ENCODE measurements around the gene CTDNEP1.

The CTDNEP1 gene

GRCh38 chr17:7237266-7237760 is 14.2 kb downstream of the CTDNEP1 start:
- Histone ChIP-seq H3K9me3 (ENCODE audit: control extremely low read depth in 1 of 5, control insufficient read depth in 4 of 5, insufficient read depth in 2 of 5, low read depth in 1 of 5, low read length in 4 of 5) (no peaks in the 10 kb centered on the region), H3K4me1 (ENCODE audit: control extremely low read depth in 1 of 4, control insufficient read depth in 4 of 4, insufficient read depth in 4 of 4, low read length in 3 of 4) (peaks cover 20 to 68% (median 58%) of the 10 kb centered on the region in 4 experiments), H3K27me3 (replicated peaks in 2 of 5; ENCODE audit: control insufficient read depth in 4 of 5, insufficient read depth in 5 of 5, low read length in 4 of 5) (no peaks in the 10 kb centered on the region), H3K27ac (ENCODE audit: insufficient read depth in 1 of 2, low read depth in 1 of 2, low read length in 2 of 2, poor library complexity in 1 of 2, severe bottlenecking in 2 of 2) (peak overlapping the region in 1 of 2 experiments; percentile 74), H3K36me3 (ENCODE audit: control insufficient read depth in 4 of 4, insufficient read depth in 4 of 4, low read length in 3 of 4) (peaks cover 3 to 41% (median 16%) of the 10 kb centered on the region in 4 experiments), H3K4me3 (ENCODE audit: control insufficient read depth in 1 of 7, extremely low read depth in 1 of 7, insufficient read depth in 4 of 7, low read depth in 2 of 7, low read length in 6 of 7) (peak overlapping the region; percentile 43 to 98 (median 89))
- ChIA-PET POLR2A (interaction anchor here (1.3 to 3.9 kb wide), 2 partner anchors 17 to 22 kb away, joined by 3 to 21 read pairs; partner anchors contain the start of genes ACADVL and DLG4), CTCF (interaction anchor here (1.4 to 10.2 kb wide), 2 partner anchors 17 to 44 kb away, joined by 3 to 75 read pairs; partner anchors contain the start of genes ACADVL, DLG4 and SLC2A4)
- no peak for DNase-seq
- 13% methylated on average over 5 of the region's 6 CpGs for WGBS (ENCODE audit: insufficient coverage)

GRCh38 chr17:7236808-7237207 is 14.7 kb downstream of the CTDNEP1 start:
- ChIA-PET CTCF (interaction anchor here (1.4 to 10.2 kb wide), 2 partner anchors 17 to 44 kb away, joined by 3 to 75 read pairs; partner anchors contain the start of genes ACADVL, DLG4 and SLC2A4), POLR2A (interaction anchor here (3.9 kb wide), 1 partner anchor 17 kb away, joined by 21 read pairs; the partner anchor contains the start of genes ACADVL and DLG4)
- peaks cover 3 to 41% (median 16%) of the 10 kb centered on the region in 4 experiments for H3K36me3 ChIP-seq (ENCODE audit: control insufficient read depth in 4 of 4, insufficient read depth in 4 of 4, low read length in 3 of 4)
- H3K4me1 ChIP-seq (ENCODE audit: control extremely low read depth in 1 of 4, control insufficient read depth in 4 of 4, insufficient read depth in 4 of 4, low read length in 3 of 4) = peaks cover 20 to 73% (median 59%) of the 10 kb centered on the region in 4 experiments
- H3K9me3 ChIP-seq (ENCODE audit: control extremely low read depth in 1 of 5, control insufficient read depth in 4 of 5, insufficient read depth in 2 of 5, low read depth in 1 of 5, low read length in 4 of 5) = no peaks in the 10 kb centered on the region
- 92% methylated on average over 6 of the region's 6 CpGs for WGBS (ENCODE audit: insufficient coverage)
- DNase-seq = no peak
- H3K4me3 ChIP-seq (ENCODE audit: control insufficient read depth in 1 of 7, extremely low read depth in 1 of 7, insufficient read depth in 4 of 7, low read depth in 2 of 7, low read length in 6 of 7) = peak overlapping the region in 2 of 7 experiments; percentile 71 to 95
- H3K27me3 ChIP-seq (replicated peaks in 2 of 5; ENCODE audit: control insufficient read depth in 4 of 5, insufficient read depth in 5 of 5, low read length in 4 of 5) = no peaks in the 10 kb centered on the region
- peak overlapping the region in 1 of 2 experiments; percentile 74 for H3K27ac ChIP-seq (ENCODE audit: insufficient read depth in 1 of 2, low read depth in 1 of 2, low read length in 2 of 2, poor library complexity in 1 of 2, severe bottlenecking in 2 of 2)

GRCh38 chr17:7235693-7236665 is 15.6 kb downstream of the CTDNEP1 start:
- Histone ChIP-seq H3K36me3 (ENCODE audit: control insufficient read depth in 4 of 4, insufficient read depth in 4 of 4, low read length in 3 of 4) (peaks cover 3 to 40% (median 15%) of the 10 kb centered on the region in 4 experiments), H3K4me3 (ENCODE audit: control insufficient read depth in 1 of 7, extremely low read depth in 1 of 7, insufficient read depth in 4 of 7, low read depth in 2 of 7, low read length in 6 of 7) (no peak overlapping the region), H3K27me3 (replicated peaks in 2 of 5; ENCODE audit: control insufficient read depth in 4 of 5, insufficient read depth in 5 of 5, low read length in 4 of 5) (no peaks in the 10 kb centered on the region), H3K9me3 (ENCODE audit: control extremely low read depth in 1 of 5, control insufficient read depth in 4 of 5, insufficient read depth in 2 of 5, low read depth in 1 of 5, low read length in 4 of 5) (no peaks in the 10 kb centered on the region), H3K4me1 (ENCODE audit: control extremely low read depth in 1 of 4, control insufficient read depth in 4 of 4, insufficient read depth in 4 of 4, low read length in 3 of 4) (peaks cover 15 to 67% (median 52%) of the 10 kb centered on the region in 4 experiments), H3K27ac (ENCODE audit: insufficient read depth in 1 of 2, low read depth in 1 of 2, low read length in 2 of 2, poor library complexity in 1 of 2, severe bottlenecking in 2 of 2) (peak overlapping the region in 1 of 2 experiments; percentile 89)
- ChIA-PET POLR2A (interaction anchor here (3.9 kb wide), 1 partner anchor 16 kb away, joined by 21 read pairs; the partner anchor contains the start of genes ACADVL and DLG4), CTCF (interaction anchor here (1.1 to 10.2 kb wide), 4 partner anchors 11 to 190 kb away, joined by 3 to 75 read pairs (median 3); partner anchors contain the start of genes ACADVL, DLG4 and SLC2A4)
- WGBS (ENCODE audit: insufficient coverage) = 92% methylated on average over 16 of the region's 22 CpGs
- no peak for DNase-seq

- ChIA-PET POLR2A (interaction anchor here (0.7 to 1.9 kb wide), 4 partner anchors 8 to 16 kb away, joined by 3 to 11 read pairs (median 4); partner anchors contain the start of genes ACADVL, DLG4 and GABARAP), CTCF (interaction anchor here (1.1 to 10.2 kb wide), 5 partner anchors 9 to 20 kb away, joined by 3 to 75 read pairs (median 4); partner anchors contain the start of genes ACADVL, DLG4 and GABARAP)
Observed at GRCh38 chr17:7234083-7234951, 17.2 kb downstream of the CTDNEP1 start, which contains the start of gene DVL2. DVL2 (minus strand) TSS chr17:7234517; CDS start chr17:7234262, 255 bp downstream.

GRCh38 chr17:7233701-7234082 is 17.8 kb downstream of the CTDNEP1 start:
- no peak for DNase-seq
- Histone ChIP-seq H3K27me3 (replicated peaks in 2 of 5; ENCODE audit: control insufficient read depth in 4 of 5, insufficient read depth in 5 of 5, low read length in 4 of 5) (no peaks in the 10 kb centered on the region), H3K4me3 (ENCODE audit: control insufficient read depth in 1 of 7, extremely low read depth in 1 of 7, insufficient read depth in 4 of 7, low read depth in 2 of 7, low read length in 6 of 7) (peak overlapping the region; percentile 70 to 97 (median 87)), H3K4me1 (ENCODE audit: control extremely low read depth in 1 of 4, control insufficient read depth in 4 of 4, insufficient read depth in 4 of 4, low read length in 3 of 4) (peaks cover 5 to 53% (median 38%) of the 10 kb centered on the region in 4 experiments), H3K9me3 (ENCODE audit: control extremely low read depth in 1 of 5, control insufficient read depth in 4 of 5, insufficient read depth in 2 of 5, low read depth in 1 of 5, low read length in 4 of 5) (no peaks in the 10 kb centered on the region), H3K27ac (ENCODE audit: insufficient read depth in 1 of 2, low read depth in 1 of 2, low read length in 2 of 2, poor library complexity in 1 of 2, severe bottlenecking in 2 of 2) (peak overlapping the region; percentile 74 to 89), H3K36me3 (ENCODE audit: control insufficient read depth in 4 of 4, insufficient read depth in 4 of 4, low read length in 3 of 4) (peaks cover 0 to 53% (median 28%) of the 10 kb centered on the region in 4 experiments)
- POLR2A ChIA-PET = interaction anchor here (0.7 to 1.9 kb wide), 4 partner anchors 9 to 17 kb away, joined by 3 to 11 read pairs (median 4); partner anchors contain the start of genes ACADVL, DLG4 and GABARAP
- CTCF ChIA-PET = interaction anchor here (0.9 to 10.2 kb wide), 4 partner anchors 8 to 20 kb away, joined by 3 to 75 read pairs (median 5); partner anchors contain the start of genes ACADVL, DLG4 and GABARAP
- 0% methylated on average over 7 of the region's 9 CpGs for WGBS (ENCODE audit: insufficient coverage)

More at GRCh38 chr17:7234083-7234951, 17.2 kb downstream of the CTDNEP1 start, which contains the start of gene DVL2:
- Histone ChIP-seq H3K4me3 (ENCODE audit: control insufficient read depth in 1 of 7, extremely low read depth in 1 of 7, insufficient read depth in 4 of 7, low read depth in 2 of 7, low read length in 6 of 7) (peak within 1 kb of the TSS; percentile 70 to 97 (median 87)), H3K9me3 (ENCODE audit: control extremely low read depth in 1 of 5, control insufficient read depth in 4 of 5, insufficient read depth in 2 of 5, low read depth in 1 of 5, low read length in 4 of 5) (no peaks in the 10 kb centered on the region), H3K36me3 (ENCODE audit: control insufficient read depth in 4 of 4, insufficient read depth in 4 of 4, low read length in 3 of 4) (peaks cover 0 to 47% (median 24%) of the 10 kb centered on the region in 4 experiments), H3K27me3 (replicated peaks in 2 of 5; ENCODE audit: control insufficient read depth in 4 of 5, insufficient read depth in 5 of 5, low read length in 4 of 5) (no peaks in the 10 kb centered on the region), H3K4me1 (ENCODE audit: control extremely low read depth in 1 of 4, control insufficient read depth in 4 of 4, insufficient read depth in 4 of 4, low read length in 3 of 4) (peaks cover 5 to 53% (median 38%) of the 10 kb centered on the region in 4 experiments), H3K27ac (ENCODE audit: insufficient read depth in 1 of 2, low read depth in 1 of 2, low read length in 2 of 2, poor library complexity in 1 of 2, severe bottlenecking in 2 of 2) (peak within 1 kb of the TSS; percentile 74 to 89)
- peak; percentile 94 to 97 (median 97) for DNase-seq
- 0% methylated on average over 62 of the region's 72 CpGs for WGBS (ENCODE audit: insufficient coverage)
